Measurements from ENCODE around the gene TSPAN17.

The TSPAN17 gene

GRCh38 chr5:176692839-176693476 lies 45.7 kb downstream of the TSPAN17 start:
- DNase-seq (ENCODE audit: low spot score) = no peak
- TF ChIP-seq, protein P1, sequence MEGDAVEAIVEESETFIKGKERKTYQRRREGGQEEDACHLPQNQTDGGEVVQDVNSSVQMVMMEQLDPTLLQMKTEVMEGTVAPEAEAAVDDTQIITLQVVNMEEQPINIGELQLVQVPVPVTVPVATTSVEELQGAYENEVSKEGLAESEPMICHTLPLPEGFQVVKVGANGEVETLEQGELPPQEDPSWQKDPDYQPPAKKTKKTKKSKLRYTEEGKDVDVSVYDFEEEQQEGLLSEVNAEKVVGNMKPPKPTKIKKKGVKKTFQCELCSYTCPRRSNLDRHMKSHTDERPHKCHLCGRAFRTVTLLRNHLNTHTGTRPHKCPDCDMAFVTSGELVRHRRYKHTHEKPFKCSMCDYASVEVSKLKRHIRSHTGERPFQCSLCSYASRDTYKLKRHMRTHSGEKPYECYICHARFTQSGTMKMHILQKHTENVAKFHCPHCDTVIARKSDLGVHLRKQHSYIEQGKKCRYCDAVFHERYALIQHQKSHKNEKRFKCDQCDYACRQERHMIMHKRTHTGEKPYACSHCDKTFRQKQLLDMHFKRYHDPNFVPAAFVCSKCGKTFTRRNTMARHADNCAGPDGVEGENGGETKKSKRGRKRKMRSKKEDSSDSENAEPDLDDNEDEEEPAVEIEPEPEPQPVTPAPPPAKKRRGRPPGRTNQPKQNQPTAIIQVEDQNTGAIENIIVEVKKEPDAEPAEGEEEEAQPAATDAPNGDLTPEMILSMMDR (IDR thresholded peaks at IDR 0.05; ENCODE audit: extremely low read depth, insufficient read depth, missing control alignments) = no peak
- in situ Hi-C loops (cut with MboI; ENCODE audit: low pct_unique_long_range_greater_than_20kb, low sequenced_read_pairs, unreplicated experiment) = no loop called here

DNA sequence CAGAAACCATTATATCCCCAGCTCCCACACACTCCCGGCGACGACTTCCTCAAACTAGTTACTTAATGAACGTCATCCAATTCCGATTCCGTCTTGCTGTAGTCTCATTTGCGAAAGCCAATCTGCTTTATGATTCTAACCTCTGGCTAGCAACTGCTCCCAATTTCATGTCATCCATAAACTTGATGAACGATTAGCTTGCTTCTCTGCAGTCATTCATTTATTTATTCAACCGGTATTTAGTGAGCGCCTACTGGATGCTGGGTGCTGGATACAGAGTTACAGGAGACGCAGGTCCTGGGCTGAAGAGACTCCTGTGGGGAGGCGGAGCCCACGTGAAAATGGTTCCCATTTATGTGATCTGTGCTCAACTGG lies 46.2 kb downstream of the TSPAN17 start:
- DNase-seq (ENCODE audit: low spot score) = no peak
- in situ Hi-C loops (cut with MboI; ENCODE audit: low pct_unique_long_range_greater_than_20kb, low sequenced_read_pairs, unreplicated experiment) = no loop called here
- TF ChIP-seq, protein P1 (IDR thresholded peaks at IDR 0.05; ENCODE audit: extremely low read depth, insufficient read depth, missing control alignments) = no peak

DNA sequence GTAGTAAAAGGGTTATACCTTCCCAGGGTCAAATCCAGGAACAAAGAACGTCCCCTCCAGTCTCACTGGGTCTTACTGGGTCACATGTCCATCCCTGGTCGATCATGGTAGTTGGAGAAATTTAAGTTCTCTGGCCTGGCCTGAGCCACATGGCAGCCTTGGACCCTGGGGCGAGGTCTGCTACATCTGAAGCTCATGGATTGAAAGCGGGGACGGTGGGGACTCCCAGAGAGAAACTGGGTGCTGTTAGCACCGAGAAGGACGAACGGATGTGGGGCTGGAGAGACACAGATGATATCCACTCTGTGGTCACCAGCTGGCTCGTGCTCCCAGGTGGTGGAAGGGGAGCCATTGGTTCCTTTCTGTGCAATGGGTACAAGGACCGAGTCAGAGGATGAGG lies 46.9 kb downstream of the TSPAN17 start:
- in situ Hi-C loops (cut with MboI; ENCODE audit: low pct_unique_long_range_greater_than_20kb, low sequenced_read_pairs, unreplicated experiment) = no loop called here
- TF ChIP-seq, protein P1 (IDR thresholded peaks at IDR 0.05; ENCODE audit: extremely low read depth, insufficient read depth, missing control alignments) = no peak
- DNase-seq (ENCODE audit: low spot score) = no peak

DNA sequence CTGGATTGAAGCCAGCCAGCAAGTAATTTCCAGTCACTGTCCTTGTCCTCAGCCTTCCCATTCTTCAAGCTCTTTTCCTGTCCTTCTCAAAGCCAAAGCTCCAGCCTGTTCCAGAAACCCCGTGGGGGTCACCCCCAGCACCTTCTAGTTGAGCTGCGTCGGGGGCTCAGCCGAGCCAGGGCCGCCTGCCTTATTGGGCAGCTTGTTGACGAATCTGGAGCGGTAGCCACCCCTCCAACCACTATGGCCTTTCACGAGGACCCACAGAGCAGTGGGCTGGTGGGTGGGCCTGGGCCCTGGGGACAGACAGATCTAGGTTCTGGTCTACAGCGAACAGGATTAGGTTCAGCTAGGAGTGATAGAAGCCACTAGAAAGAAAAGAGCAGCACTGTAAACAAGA lies 47.3 kb downstream of the TSPAN17 start:
- TF ChIP-seq, protein P1 (IDR thresholded peaks at IDR 0.05; ENCODE audit: extremely low read depth, insufficient read depth, missing control alignments) = no peak
- in situ Hi-C loops (cut with MboI; ENCODE audit: low pct_unique_long_range_greater_than_20kb, low sequenced_read_pairs, unreplicated experiment) = no loop called here
- DNase-seq (ENCODE audit: low spot score) = no peak

DNA sequence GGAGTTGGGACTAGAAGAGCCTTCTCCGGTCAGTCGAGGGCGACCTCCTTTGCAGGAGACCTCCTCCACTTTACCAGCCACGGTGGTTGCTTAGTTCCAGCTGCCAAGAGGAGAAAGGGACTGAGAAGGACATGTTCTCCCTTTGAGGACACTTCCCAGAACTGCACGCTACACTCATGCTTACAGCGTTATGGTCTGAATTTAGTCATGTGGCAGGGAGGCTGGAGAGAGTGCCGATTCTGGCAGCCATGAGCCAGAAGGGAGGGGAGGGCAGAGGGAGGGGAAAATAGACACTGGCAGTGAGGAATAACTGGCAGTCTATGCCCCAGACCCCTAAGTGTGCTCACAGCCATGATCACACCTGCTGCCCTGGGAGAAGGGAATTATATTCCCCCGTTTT lies 47.8 kb downstream of the TSPAN17 start:
- TF ChIP-seq, protein P1 (IDR thresholded peaks at IDR 0.05; ENCODE audit: extremely low read depth, insufficient read depth, missing control alignments) = no peak
- DNase-seq (ENCODE audit: low spot score) = no peak
- in situ Hi-C loops (cut with MboI; ENCODE audit: low pct_unique_long_range_greater_than_20kb, low sequenced_read_pairs, unreplicated experiment) = no loop called here

- in situ Hi-C loops (cut with MboI; ENCODE audit: low pct_unique_long_range_greater_than_20kb, low sequenced_read_pairs, unreplicated experiment) = no loop called here
These were observed 50.1 kb downstream of the TSPAN17 start for GRCh38 chr5:176697267-176697933.

More at GRCh38 chr5:176697267-176697933, 50.1 kb downstream of the TSPAN17 start:
- no peak for DNase-seq (ENCODE audit: low spot score)
- TF ChIP-seq, protein P1 (IDR thresholded peaks at IDR 0.05; ENCODE audit: extremely low read depth, insufficient read depth, missing control alignments) = no peak
